Measurements from ENCODE around the gene DR1.

- TF ChIP-seq, protein P1, sequence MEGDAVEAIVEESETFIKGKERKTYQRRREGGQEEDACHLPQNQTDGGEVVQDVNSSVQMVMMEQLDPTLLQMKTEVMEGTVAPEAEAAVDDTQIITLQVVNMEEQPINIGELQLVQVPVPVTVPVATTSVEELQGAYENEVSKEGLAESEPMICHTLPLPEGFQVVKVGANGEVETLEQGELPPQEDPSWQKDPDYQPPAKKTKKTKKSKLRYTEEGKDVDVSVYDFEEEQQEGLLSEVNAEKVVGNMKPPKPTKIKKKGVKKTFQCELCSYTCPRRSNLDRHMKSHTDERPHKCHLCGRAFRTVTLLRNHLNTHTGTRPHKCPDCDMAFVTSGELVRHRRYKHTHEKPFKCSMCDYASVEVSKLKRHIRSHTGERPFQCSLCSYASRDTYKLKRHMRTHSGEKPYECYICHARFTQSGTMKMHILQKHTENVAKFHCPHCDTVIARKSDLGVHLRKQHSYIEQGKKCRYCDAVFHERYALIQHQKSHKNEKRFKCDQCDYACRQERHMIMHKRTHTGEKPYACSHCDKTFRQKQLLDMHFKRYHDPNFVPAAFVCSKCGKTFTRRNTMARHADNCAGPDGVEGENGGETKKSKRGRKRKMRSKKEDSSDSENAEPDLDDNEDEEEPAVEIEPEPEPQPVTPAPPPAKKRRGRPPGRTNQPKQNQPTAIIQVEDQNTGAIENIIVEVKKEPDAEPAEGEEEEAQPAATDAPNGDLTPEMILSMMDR (IDR thresholded peaks at IDR 0.05) = no peak
- no peak for TF ChIP-seq POLR2A (IDR thresholded peaks at IDR 0.05)
These were observed 6.7 kb downstream of the DR1 start for GRCh38 chr1:93352376-93352775.
